Neuronal stem cell (in vitro differentiated cells): ENCODE measurements around the gene PPP2R1A.
A peak's percentile ranks its signal among the peaks of the same experiment; 100 is the strongest.

Experiments used
- DNase-seq: peaks from one replicate; pipeline ENCODE4 v3.0.0-alpha.2; 2013; ENCODE audit warnings: low spot score
- H2AFZ ChIP-seq: one replicate; pipeline ENCODE4 v1.6.1; 2013; ENCODE audit warnings: mild to moderate bottlenecking, low read length, inconsistent platforms
- H2AK5ac ChIP-seq: 2 replicates; pipeline ENCODE4 v1.6.1; 2013; ENCODE audit warnings: low read depth, mild to moderate bottlenecking, inconsistent platforms, low read length, moderate library complexity, mixed read lengths
- H2BK120ac ChIP-seq: 2 replicates; pipeline ENCODE4 v1.6.1; 2013; ENCODE audit warnings: low read depth, mild to moderate bottlenecking, inconsistent platforms, low read length, moderate library complexity, mixed read lengths
- H2BK12ac ChIP-seq: one replicate; pipeline ENCODE4 v1.6.1; 2013; ENCODE audit warnings: low read length, inconsistent platforms
- H2BK15ac ChIP-seq: 2 replicates; pipeline ENCODE4 v1.6.1; 2013; ENCODE audit warnings: mild to moderate bottlenecking, low read length, inconsistent platforms, mixed read lengths
- H2BK5ac ChIP-seq: one replicate; pipeline ENCODE4 v1.6.1; 2013; ENCODE audit warnings: inconsistent platforms, mild to moderate bottlenecking, low read length, moderate library complexity
- H3K14ac ChIP-seq: one replicate; pipeline ENCODE4 v1.6.1; 2013; ENCODE audit warnings: low read length, inconsistent platforms
- H3K18ac ChIP-seq: 2 replicates; pipeline ENCODE4 v1.6.1; 2013; ENCODE audit warnings: low read length, inconsistent platforms
- H3K23ac ChIP-seq: 2 replicates; pipeline ENCODE4 v1.6.1; 2013; ENCODE audit warnings: low read depth, mild to moderate bottlenecking, mixed read lengths, low read length, inconsistent platforms; ENCODE audit not compliant: poor library complexity
- H3K27ac ChIP-seq: replicated peaks from 3 replicates; pipeline ENCODE4 v1.5.1; 2013; ENCODE audit warnings: low read length, inconsistent platforms
- H3K27me3 ChIP-seq, 3 experiments: 2 replicates each; pipeline ENCODE4 v1.6.1; 2013; ENCODE audit warnings: low read length in 3 of 3, mild to moderate bottlenecking in 2 of 3, inconsistent platforms in 1 of 3, low read depth in 1 of 3, mixed read lengths in 1 of 3, moderate library complexity in 1 of 3; ENCODE audit not compliant: control insufficient read depth in 3 of 3, insufficient read depth in 3 of 3
- H3K36me3 ChIP-seq, 2 donors: replicated peaks in 1 of 2; 2 replicates each; pipeline ENCODE4 v1.6.1; 2013; ENCODE audit warnings: low read length in 2 of 2; ENCODE audit not compliant: control insufficient read depth in 2 of 2, insufficient read depth in 2 of 2
- H3K4ac ChIP-seq: 2 replicates; pipeline ENCODE4 v1.6.1; 2013; ENCODE audit warnings: inconsistent platforms, mild to moderate bottlenecking, low read length, moderate library complexity
- H3K4me1 ChIP-seq, 2 donors: 1 replicate in 1 of 2; 2 replicates in 1 of 2; pipeline ENCODE4 v1.6.1; 2013; ENCODE audit warnings: low read length in 2 of 2, low read depth in 1 of 2; ENCODE audit not compliant: control insufficient read depth in 2 of 2, insufficient read depth in 1 of 2
- H3K4me2 ChIP-seq: one replicate; pipeline ENCODE4 v1.6.1; 2013; ENCODE audit warnings: mild to moderate bottlenecking, low read length, inconsistent platforms; ENCODE audit not compliant: insufficient read depth, poor library complexity, severe bottlenecking
- H3K4me3 ChIP-seq, 2 donors: 2 replicates each; pipeline ENCODE4 v1.5.1; 2013; ENCODE audit warnings: low read length in 2 of 2, mild to moderate bottlenecking in 2 of 2, inconsistent platforms in 1 of 2, moderate library complexity in 1 of 2
- H3K79me1 ChIP-seq: one replicate; pipeline ENCODE4 v1.6.1; 2013; ENCODE audit warnings: low read depth, mild to moderate bottlenecking, inconsistent platforms, low read length, moderate library complexity
- H3K9ac ChIP-seq: one replicate; pipeline ENCODE4 v1.6.1; 2013; ENCODE audit warnings: mild to moderate bottlenecking, low read depth, low read length, inconsistent platforms; ENCODE audit not compliant: poor library complexity
- H3K9me3 ChIP-seq, 2 donors: replicated peaks in 1 of 2; 2 replicates each; pipeline versions ENCODE3 to v1.6.1; 2013; ENCODE audit warnings: low read length in 2 of 2, mild to moderate bottlenecking in 2 of 2, inconsistent platforms in 1 of 2, low read depth in 1 of 2, mixed read lengths in 1 of 2, moderate library complexity in 1 of 2; ENCODE audit not compliant: control insufficient read depth in 2 of 2, insufficient read depth in 1 of 2
- H4K8ac ChIP-seq: one replicate; pipeline ENCODE4 v1.6.1; 2013; ENCODE audit warnings: low read depth, mild to moderate bottlenecking, inconsistent platforms, low read length, moderate library complexity
- H4K91ac ChIP-seq: one replicate; pipeline ENCODE4 v1.6.1; 2013; ENCODE audit warnings: low read length, low read depth, mild to moderate bottlenecking, inconsistent platforms; ENCODE audit not compliant: poor library complexity
- WGBS, 2 donors: extraction: QIAGEN DNeasy Blood & Tissue Kit; methylation state at CpG; one replicate each; pipeline ENCODE4 v1.1.7; 2013; ENCODE audit warnings: missing lambda C conversion rate in 2 of 2, mixed read lengths in 1 of 2; ENCODE audit not compliant: insufficient read length in 2 of 2, insufficient replicate concordance in 1 of 2; ENCODE audit errors: extremely low coverage in 2 of 2; 5-methylcytosine and 5-hydroxymethylcytosine counted together

PPP2R1A gene

DNA sequence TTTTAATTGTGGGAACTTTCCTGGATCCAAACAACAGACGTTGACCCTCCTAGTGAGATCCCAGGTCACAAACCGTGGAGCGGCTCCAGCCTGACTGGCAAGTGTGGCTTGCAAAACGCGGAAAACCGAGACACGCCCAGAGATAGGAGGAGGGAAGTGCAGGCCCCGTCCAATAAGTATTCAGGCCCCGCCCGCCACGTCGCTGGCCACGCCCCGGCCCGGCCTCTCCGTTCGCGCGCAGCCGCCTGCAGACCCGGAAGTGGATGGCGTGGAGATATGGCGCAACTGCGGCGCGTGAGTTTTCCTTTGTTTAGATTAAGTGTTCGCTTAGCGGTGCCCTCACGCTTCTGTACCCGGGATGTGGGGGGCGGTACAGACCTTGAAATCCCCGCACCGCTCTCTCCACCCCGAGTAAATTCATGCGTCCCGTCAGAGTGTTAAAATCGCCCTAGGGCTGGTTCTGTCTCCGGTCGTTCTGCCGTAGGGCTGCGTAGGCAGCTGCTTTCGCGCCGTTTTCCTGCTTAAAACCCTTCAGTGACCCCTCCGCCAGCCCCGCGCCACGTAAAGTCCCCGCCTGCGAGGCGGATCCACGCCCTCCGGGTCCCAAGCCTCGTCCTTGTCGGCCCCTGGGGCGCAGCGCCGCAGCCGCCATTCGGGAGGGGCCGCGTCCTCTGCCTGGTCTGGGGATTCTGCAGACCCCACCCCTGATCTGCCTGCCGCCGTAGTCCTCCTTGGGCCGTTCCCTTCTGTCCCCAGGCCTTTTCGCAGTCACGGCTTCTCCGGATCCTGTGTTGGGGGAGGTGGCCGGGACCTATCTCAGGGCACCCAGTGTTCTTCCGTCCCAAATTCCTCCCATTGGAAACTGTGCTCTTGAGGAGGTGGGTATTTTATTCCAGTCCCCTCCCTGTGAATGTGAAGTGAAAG, 79.7 kb downstream of the PPP2R1A start, which contains the start of gene ZNF766:
ZNF766 (plus strand) TSS at position 250 of the 924 bp plus-strand sequence; CDS start at position 277, 27 bp downstream.
- H3K4me2 ChIP-seq = peak within 1 kb of the TSS; percentile 74

DNA sequence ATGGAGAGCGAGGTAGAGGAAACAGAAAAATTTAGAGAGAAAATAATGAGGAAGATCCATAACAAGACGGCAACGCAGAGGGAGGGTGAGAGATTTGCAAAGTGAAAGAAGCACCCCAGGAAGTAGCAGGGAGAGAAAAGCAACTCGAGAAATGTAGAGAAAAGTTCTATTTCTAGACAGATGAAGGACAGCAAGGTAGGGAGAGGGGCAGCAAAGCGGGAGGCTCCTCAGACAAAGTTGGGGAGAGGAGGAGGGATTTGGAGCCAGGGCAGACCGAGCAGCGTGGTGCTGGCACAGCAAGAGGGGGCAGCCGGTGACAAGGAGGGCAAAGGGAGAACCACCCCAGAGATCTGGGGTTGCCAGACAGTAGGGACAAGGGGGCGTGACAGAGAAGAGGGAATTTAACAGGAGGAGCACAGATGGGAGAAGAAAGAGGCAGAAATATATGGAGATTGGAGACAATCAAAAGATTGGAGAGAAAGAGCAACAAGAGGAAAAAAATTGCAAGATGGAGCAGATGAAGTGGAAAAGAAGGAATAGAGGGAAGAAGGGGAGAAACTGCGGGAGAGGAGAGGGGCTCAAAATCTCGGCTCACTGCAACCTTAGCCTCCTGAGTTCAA, 80.5 kb downstream of the PPP2R1A start:
- Histone ChIP-seq H2BK5ac (no peak overlapping the region), H2AFZ (peak overlapping the region; percentile 92), H3K18ac (no peak overlapping the region), H2BK12ac (no peak overlapping the region), H3K4me1 (peaks cover 0 to 1% of the 10 kb centered on the region in 2 donors), H3K9me3 (peaks cover 9 to 43% of the 10 kb centered on the region in 2 donors), H3K79me1 (peaks cover 8% of the 10 kb centered on the region), H3K23ac (peak overlapping the region; percentile 32), H4K8ac (no peak overlapping the region), H3K4me2 (peak overlapping the region; percentile 74), H3K4me3 (peak overlapping the region; percentile 91 to 95), H2BK120ac (no peak overlapping the region), H3K27me3 (no peaks in the 10 kb centered on the region), H3K9ac (peak overlapping the region; percentile 2), H4K91ac (no peak overlapping the region), H2BK15ac (no peak overlapping the region), H3K4ac (no peak overlapping the region), H3K14ac (no peak overlapping the region), H3K36me3 (peaks cover 11 to 46% of the 10 kb centered on the region in 2 donors), H2AK5ac (no peak overlapping the region), H3K27ac (no peak overlapping the region)
- WGBS, 2 donors = no CpG with 5 or more reads among the region's 11 CpGs
- no peak for DNase-seq

More for the DNA sequence above, 79.7 kb downstream of the PPP2R1A start, which contains the start of gene ZNF766:
- Histone ChIP-seq H2BK15ac (no peak within 1 kb of the TSS), H3K27me3 (no peaks in the 10 kb centered on the region), H2BK12ac (no peak within 1 kb of the TSS), H3K27ac (peak within 1 kb of the TSS; percentile 76), H4K91ac (peak within 1 kb of the TSS; percentile 19), H3K18ac (peak within 1 kb of the TSS; percentile 98), H3K23ac (peak within 1 kb of the TSS; percentile 92), H3K4ac (no peak within 1 kb of the TSS), H3K14ac (no peak within 1 kb of the TSS), H2BK5ac (no peak within 1 kb of the TSS), H4K8ac (no peak within 1 kb of the TSS), H2AK5ac (peak within 1 kb of the TSS; percentile 89), H3K9ac (peak within 1 kb of the TSS; percentile 99), H2BK120ac (no peak within 1 kb of the TSS), H3K79me1 (peaks cover 6% of the 10 kb centered on the region), H3K4me1 (peaks cover 0 to 1% of the 10 kb centered on the region in 2 donors), H3K4me3 (peak within 1 kb of the TSS; percentile 91 to 95), H3K36me3 (peaks cover 9 to 38% of the 10 kb centered on the region in 2 donors), H3K9me3 (peaks cover 9 to 36% of the 10 kb centered on the region in 2 donors), H2AFZ (peak within 1 kb of the TSS; percentile 92)
- WGBS, 2 donors = no CpG with 5 or more reads among the region's 70 CpGs
- peak; percentile 90 for DNase-seq

DNA sequence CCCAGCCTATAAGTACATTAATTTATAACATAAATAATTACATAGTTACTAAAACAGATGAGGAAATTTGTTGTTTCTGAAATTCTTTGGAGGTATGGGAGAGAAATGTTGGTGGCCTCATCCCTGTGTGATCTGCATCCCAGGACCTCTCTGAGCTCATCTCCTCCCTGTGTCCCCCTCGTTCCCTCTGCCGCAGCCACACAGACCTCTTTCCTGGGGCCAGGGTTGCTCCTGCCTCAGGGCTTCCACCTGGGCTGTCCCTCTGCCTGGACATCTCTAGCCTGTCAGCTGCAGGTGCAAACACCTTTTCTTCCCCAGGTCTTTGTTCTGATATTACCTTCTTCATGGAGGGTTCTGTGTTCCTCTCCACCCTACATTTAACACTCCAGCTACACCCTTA, 83.4 kb downstream of the PPP2R1A start:
- Histone ChIP-seq H3K9me3 (peaks cover 12 to 69% of the 10 kb centered on the region in 2 donors), H3K36me3 (peaks cover 13 to 73% of the 10 kb centered on the region in 2 donors)

DNA sequence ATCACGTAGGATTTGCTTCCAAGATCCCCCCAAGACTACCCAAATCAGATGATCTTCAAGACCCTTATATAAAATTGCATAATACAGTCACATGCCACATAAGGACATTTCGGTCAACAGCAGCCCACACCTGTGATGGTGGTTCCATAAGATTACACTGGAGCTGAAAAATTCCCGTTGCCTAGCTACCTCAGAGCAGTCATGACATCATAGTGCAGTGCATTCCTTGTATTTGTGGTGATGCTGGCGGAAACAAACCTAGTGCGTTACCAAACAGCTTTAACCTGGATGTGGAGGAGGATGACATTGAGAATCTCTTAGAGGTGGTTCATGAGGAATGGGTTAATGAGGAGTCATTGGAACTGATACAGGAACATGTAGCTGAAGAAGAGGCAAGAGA, 84.3 kb downstream of the PPP2R1A start:
- H3K27ac ChIP-seq = no peak overlapping the region
- no peak overlapping the region for H3K9ac ChIP-seq
- H3K36me3 ChIP-seq = peaks cover 15 to 77% of the 10 kb centered on the region in 2 donors
- H3K27me3 ChIP-seq = no peaks in the 10 kb centered on the region
- no peak overlapping the region for H4K8ac ChIP-seq
- no peak overlapping the region for H2AK5ac ChIP-seq
- no peak overlapping the region for H3K4me3 ChIP-seq
- no peak for DNase-seq
- no peak overlapping the region for H2BK120ac ChIP-seq
- H3K4me1 ChIP-seq = peaks cover 0 to 1% of the 10 kb centered on the region in 2 donors
- H3K4ac ChIP-seq = no peak overlapping the region
- H3K4me2 ChIP-seq = no peak overlapping the region
- no peak overlapping the region for H2BK12ac ChIP-seq
- H3K14ac ChIP-seq = no peak overlapping the region
- H3K18ac ChIP-seq = no peak overlapping the region
- H2BK15ac ChIP-seq = no peak overlapping the region
- H2BK5ac ChIP-seq = no peak overlapping the region
- no CpG with 5 or more reads among the region's 5 CpGs for WGBS, 2 donors
- H3K23ac ChIP-seq = no peak overlapping the region
- H3K9me3 ChIP-seq = peaks cover 12 to 75% of the 10 kb centered on the region in 2 donors
- H2AFZ ChIP-seq = no peak overlapping the region
- peaks cover 15% of the 10 kb centered on the region for H3K79me1 ChIP-seq
- no peak overlapping the region for H4K91ac ChIP-seq

More for the DNA sequence above, 83.4 kb downstream of the PPP2R1A start:
- no peak overlapping the region for H3K14ac ChIP-seq
- H3K18ac ChIP-seq = no peak overlapping the region
- peaks cover 14% of the 10 kb centered on the region for H3K79me1 ChIP-seq
- no peak overlapping the region for H2AFZ ChIP-seq
- H3K4ac ChIP-seq = no peak overlapping the region
- no peak overlapping the region for H3K4me3 ChIP-seq
- no peak overlapping the region for H2AK5ac ChIP-seq
- H2BK120ac ChIP-seq = no peak overlapping the region
- H4K91ac ChIP-seq = no peak overlapping the region
- H3K27ac ChIP-seq = no peak overlapping the region
- H2BK12ac ChIP-seq = no peak overlapping the region
- H4K8ac ChIP-seq = no peak overlapping the region
- H3K4me1 ChIP-seq = peaks cover 0 to 1% of the 10 kb centered on the region in 2 donors
- H2BK5ac ChIP-seq = peak overlapping the region; percentile 43
- H3K4me2 ChIP-seq = no peak overlapping the region
- no peak for DNase-seq
- H3K9ac ChIP-seq = no peak overlapping the region
- no CpG with 5 or more reads among the region's 2 CpGs for WGBS, 2 donors
- no peak overlapping the region for H3K23ac ChIP-seq
- no peak overlapping the region for H2BK15ac ChIP-seq
- no peaks in the 10 kb centered on the region for H3K27me3 ChIP-seq
